NCI-H774 (cell line): Measurements from ENCODE around the gene TCAF1.
"Not testable (repeated sequence)": the region's sequence is repeated elsewhere in the genome, so short reads cannot be mapped to it uniquely, and the experiment has no call there.

Experiments used
- DNase-seq: peaks from one replicate; lab custom pipeline; 2025; lab: John Stamatoyannopoulos, UW

TCAF1 gene

GRCh38 chr7:143855443-143855842, 46.5 kb downstream of the TCAF1 start:
- not testable (repeated sequence) for DNase-seq

- DNase-seq, result no peak
Measured at GRCh38 chr7:143850682-143851081, 51.3 kb downstream of the TCAF1 start.

GRCh38 chr7:143849785-143850479, 52.0 kb downstream of the TCAF1 start:
- DNase-seq, result no peak

GRCh38 chr7:143848192-143848591, 53.8 kb downstream of the TCAF1 start:
- no peak for DNase-seq

- DNase-seq, result no peak
Measured at GRCh38 chr7:143846692-143847091, 55.3 kb downstream of the TCAF1 start.

GRCh38 chr7:143841696-143842095, 60.3 kb downstream of the TCAF1 start:
- not testable (repeated sequence) for DNase-seq

- DNase-seq, result not testable (repeated sequence)
Measured at GRCh38 chr7:143840062-143840461, 61.9 kb downstream of the TCAF1 start.

- not testable (repeated sequence) for DNase-seq
Measured at GRCh38 chr7:143837223-143837622, 64.8 kb downstream of the TCAF1 start.

GRCh38 chr7:143836622-143837021, 65.4 kb downstream of the TCAF1 start:
- peak; percentile 55 for DNase-seq

- DNase-seq, result not testable (repeated sequence)
Measured at GRCh38 chr7:143836088-143836487, 65.9 kb downstream of the TCAF1 start.

GRCh38 chr7:143826578-143826977, 75.4 kb downstream of the TCAF1 start:
- not testable (repeated sequence) for DNase-seq

GRCh38 chr7:143824295-143825135, 77.5 kb downstream of the TCAF1 start:
- DNase-seq, result not testable (repeated sequence)

- DNase-seq, result not testable (repeated sequence)
Measured at GRCh38 chr7:143823634-143824294, 78.2 kb downstream of the TCAF1 start.

GRCh38 chr7:143821392-143822277, 80.3 kb downstream of the TCAF1 start:
- not testable (repeated sequence) for DNase-seq

- not testable (repeated sequence) for DNase-seq
Measured at GRCh38 chr7:143817873-143818272, 84.1 kb downstream of the TCAF1 start.

GRCh38 chr7:143816471-143817133, 85.4 kb downstream of the TCAF1 start:
- DNase-seq, result not testable (repeated sequence)

- DNase-seq, result not testable (repeated sequence)
Measured at GRCh38 chr7:143810639-143811038, 91.3 kb downstream of the TCAF1 start.

GRCh38 chr7:143806664-143807071, 95.3 kb downstream of the TCAF1 start:
- DNase-seq, result not testable (repeated sequence)
